Measurements from ENCODE around the gene TMSB4X. TPM values are rescaled to one million over a fixed set of nuclear protein-coding genes. Genes with fewer than 3 reads are reported as not detected.
"Not testable (repeated sequence)": the region's sequence is repeated elsewhere in the genome, so short reads cannot be mapped to it uniquely, and the experiment has no call there.

TMSB4X gene
- total RNA-seq, 1 donor from 2014 or later = 442 TPM

DNA sequence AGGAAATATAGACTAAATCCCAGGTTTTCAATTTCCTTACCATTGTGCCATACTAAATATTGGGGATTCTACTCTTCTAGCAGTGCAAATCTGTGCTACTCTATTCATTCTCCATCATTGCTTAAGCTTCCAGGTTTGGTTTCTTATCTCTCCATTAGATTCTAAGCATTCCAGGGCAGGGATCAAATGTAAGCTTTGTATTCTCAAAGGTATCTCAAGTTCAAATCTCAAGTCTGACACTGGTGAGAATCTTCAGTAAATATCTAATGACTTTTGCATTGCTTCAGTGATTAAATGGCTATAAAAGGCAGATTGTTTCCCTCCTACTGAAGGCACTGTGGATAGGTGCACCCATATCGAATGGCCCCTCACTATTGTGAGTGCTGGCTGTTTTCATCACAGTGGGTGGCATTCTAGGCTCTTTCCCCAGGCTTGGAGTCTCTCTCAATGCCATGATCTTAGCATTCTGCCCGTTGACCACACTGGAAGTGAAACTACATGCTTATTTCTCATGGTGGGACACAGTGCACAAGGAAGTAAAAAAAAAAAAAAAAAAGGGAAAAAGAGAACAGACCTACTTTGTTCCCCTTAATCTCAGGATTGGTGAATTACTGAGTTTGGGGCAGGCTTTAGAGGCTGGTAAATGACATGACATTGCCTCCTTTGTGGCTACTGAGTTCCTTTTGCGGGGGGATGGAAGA, 40.8 kb downstream of the TMSB4X start:
- no peak for DNase-seq (ENCODE audit: low spot score)
- ATAC-seq = no peak

GRCh38 chrX:13016731-13017130, 41.8 kb downstream of the TMSB4X start:
- not testable (repeated sequence) for DNase-seq (ENCODE audit: low spot score); ATAC-seq

DNA sequence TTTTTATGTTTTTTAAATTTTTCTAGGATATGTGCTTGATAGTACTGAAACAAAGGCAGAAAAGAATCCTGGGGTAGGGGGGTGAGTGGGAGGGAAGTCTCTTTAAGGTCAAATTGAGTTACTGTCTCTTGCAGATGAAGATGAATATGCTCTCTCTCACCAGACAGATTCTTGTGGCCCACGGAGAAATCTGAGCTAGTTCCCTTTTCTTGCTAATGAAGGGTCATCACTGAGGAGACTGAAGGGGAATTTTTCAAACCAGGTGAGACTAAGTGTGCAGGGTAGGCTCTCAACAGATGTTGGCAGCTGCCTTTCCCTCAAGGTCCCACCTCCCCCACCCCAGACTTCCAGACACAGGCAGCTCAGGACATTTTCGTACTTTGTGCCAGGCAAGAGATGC, 48.0 kb downstream of the TMSB4X start:
- ATAC-seq (no peak), DNase-seq (ENCODE audit: low spot score) (no peak)

GRCh38 chrX:13023567-13023966, 48.7 kb downstream of the TMSB4X start:
- ATAC-seq = no peak

GRCh38 chrX:13023979-13024378, 49.1 kb downstream of the TMSB4X start:
- DNase-seq (ENCODE audit: low spot score) (no peak), ATAC-seq (no peak)

More at GRCh38 chrX:13023567-13023966, 48.7 kb downstream of the TMSB4X start:
- DNase-seq (ENCODE audit: low spot score) = no peak

DNA sequence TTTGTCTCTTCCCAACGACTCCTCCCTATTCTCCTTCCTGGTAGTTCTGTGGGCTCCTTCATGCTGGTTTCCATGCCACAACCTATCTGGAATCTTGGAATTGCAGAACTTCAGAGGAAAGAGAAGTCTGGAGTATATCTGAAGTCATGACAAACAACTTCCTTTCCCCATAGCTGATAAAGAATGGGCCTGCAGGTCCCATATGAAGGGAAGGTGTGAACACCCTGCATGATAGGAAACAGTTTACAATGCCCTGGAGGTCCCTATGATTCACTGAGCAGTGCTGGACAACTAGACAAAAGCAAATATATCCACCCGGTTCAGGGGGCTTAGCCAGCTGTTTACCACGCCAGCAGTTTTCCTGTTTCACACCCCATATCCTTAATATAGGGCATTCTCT, 50.1 kb downstream of the TMSB4X start:
- ATAC-seq = no peak
- DNase-seq (ENCODE audit: low spot score) = no peak

Other genes with a start within 250 kb of the TMSB4X start
- 13.6 TPM for gene PRPS2, start 183.7 kb upstream of the TMSB4X start, total RNA-seq
- 0.08 TPM for gene TLR7, start 108.0 kb upstream of the TMSB4X start, total RNA-seq
- gene TLR8, start 68.5 kb upstream of the TMSB4X start, total RNA-seq = 0.20 TPM
- not detected for gene FAM9C, start 69.5 kb downstream of the TMSB4X start, total RNA-seq